H1 (cell line): ENCODE measurements around the gene DHX36. TPM values are rescaled to one million over a fixed set of nuclear protein-coding genes. Genes with fewer than 3 reads are reported as not detected.

Experiments used
- CTCF ChIA-PET: fragments of 300-600 bp; sonication (Branson Sonifier 250); formaldehyde crosslinking; loops from one replicate; lab custom pipeline; 2021; ENCODE audit not compliant: partially characterized antibody; lab: Charles Lee
- POLR2A ChIA-PET: fragments of 300-600 bp; sonication (Branson Sonifier 250); formaldehyde crosslinking; loops from one replicate; lab custom pipeline; 2021; ENCODE audit warnings: inconsistent platforms; ENCODE audit not compliant: partially characterized antibody; lab: Charles Lee
- DNase-seq, 2 experiments: peaks; one replicate each; pipeline versions ENCODE4 v3.0.0 to v3.0.0-alpha.2; 2010 to 2022; ENCODE audit warnings: low spot score in 2 of 2, low read depth in 1 of 2, mixed read lengths in 1 of 2
- FAIRE-seq: peaks from 2 replicates; lab custom pipeline; 2011; peaks lifted over from hg19 to GRCh38; lab: Jason Lieb, UNC
- H2AFZ ChIP-seq: 2 replicates; pipeline ENCODE4 v1.8.1; 2012; ENCODE audit warnings: low read length, inconsistent platforms
- H2AK5ac ChIP-seq: 2 replicates; pipeline ENCODE4 v1.6.1; 2013; ENCODE audit warnings: low read depth, low read length
- H2BK120ac ChIP-seq: replicated peaks from 2 replicates; pipeline ENCODE3; 2013; ENCODE audit warnings: low read depth, low read length, inconsistent platforms
- H2BK12ac ChIP-seq: 2 replicates; pipeline ENCODE4 v1.6.1; 2013; ENCODE audit warnings: low read depth, low read length
- H2BK15ac ChIP-seq: 2 replicates; pipeline ENCODE4 v1.6.1; 2013; ENCODE audit warnings: low read length
- H2BK20ac ChIP-seq: 2 replicates; pipeline ENCODE4 v1.6.1; 2013; ENCODE audit warnings: low read length
- H2BK5ac ChIP-seq: 2 replicates; pipeline ENCODE4 v1.6.1; 2013; ENCODE audit warnings: low read depth, low read length
- H3K14ac ChIP-seq: 2 replicates; pipeline ENCODE4 v1.6.1; 2013; ENCODE audit warnings: inconsistent platforms; ENCODE audit not compliant: insufficient read length
- H3K18ac ChIP-seq: 2 replicates; pipeline ENCODE4 v1.6.1; 2013; ENCODE audit warnings: low read length; ENCODE audit errors: extremely low read depth
- H3K23ac ChIP-seq: 2 replicates; pipeline ENCODE4 v1.6.1; 2013; ENCODE audit warnings: inconsistent platforms; ENCODE audit not compliant: insufficient read length
- H3K23me2 ChIP-seq: 2 replicates; pipeline ENCODE4 v1.6.1; 2013; ENCODE audit warnings: low read depth, low read length
- H3K27ac ChIP-seq: 2 replicates; pipeline ENCODE4 v1.6.1; 2011; ENCODE audit warnings: low read depth, low read length, inconsistent platforms
- H3K27me3 ChIP-seq, 4 experiments: replicated peaks in 1 of 4; 1 replicate in 1 of 4; 2 replicates in 3 of 4; pipeline versions ENCODE4 v1.6.1 to v1.8.1; 2011 to 2013; ENCODE audit warnings: low read length in 3 of 4, mild to moderate bottlenecking in 3 of 4, inconsistent platforms in 2 of 4, mixed read lengths in 2 of 4, moderate library complexity in 1 of 4; ENCODE audit not compliant: control insufficient read depth in 3 of 4, insufficient read depth in 3 of 4; ENCODE audit errors: extremely low read depth in 1 of 4
- H3K36me3 ChIP-seq, 4 experiments: 2 replicates each; pipeline versions ENCODE4 v1.6.1 to v1.8.1; 2011 to 2013; ENCODE audit warnings: mild to moderate bottlenecking in 4 of 4, low read length in 3 of 4, moderate library complexity in 2 of 4, control low read depth in 1 of 4, inconsistent platforms in 1 of 4; ENCODE audit not compliant: insufficient read depth in 4 of 4, control insufficient read depth in 2 of 4
- H3K4ac ChIP-seq: replicated peaks from 2 replicates; pipeline ENCODE3; 2013; ENCODE audit warnings: low read length, low read depth, mixed read lengths, inconsistent platforms; ENCODE audit not compliant: insufficient read length
- H3K4me1 ChIP-seq, 4 experiments: replicated peaks in 1 of 4; 1 replicate in 1 of 4; 2 replicates in 3 of 4; pipeline versions ENCODE4 v1.6.1 to v1.8.1; 2011 to 2013; ENCODE audit warnings: low read length in 3 of 4, inconsistent platforms in 2 of 4, mixed read lengths in 1 of 4; ENCODE audit not compliant: insufficient read depth in 4 of 4, control insufficient read depth in 3 of 4
- H3K4me2 ChIP-seq, 2 experiments: 2 replicates each; pipeline versions ENCODE4 v1.6.1 to v1.8.1; 2011 to 2013; ENCODE audit warnings: low read depth in 2 of 2, low read length in 2 of 2, control low read depth in 1 of 2, inconsistent platforms in 1 of 2, mild to moderate bottlenecking in 1 of 2; ENCODE audit not compliant: insufficient read depth in 1 of 2
- H3K4me3 ChIP-seq, 4 experiments: fragments of 200-600, 300-600 bp in 1 of 4; sonication (generic), shearing (Covaris generic), sonication (Bioruptor Twin) in 1 of 4; 2 replicates each; pipeline versions ENCODE4 v1.5.1 to v1.8.1; 2011 to 2016; ENCODE audit warnings: low read length in 4 of 4, low read depth in 3 of 4, control low read depth in 2 of 4, inconsistent platforms in 2 of 4, mild to moderate bottlenecking in 2 of 4, mixed read lengths in 1 of 4, moderate library complexity in 1 of 4; ENCODE audit not compliant: insufficient read depth in 2 of 4; ENCODE audit errors: extremely low read depth in 1 of 4
- H3K56ac ChIP-seq: replicated peaks from 2 replicates; pipeline ENCODE3; 2013; ENCODE audit warnings: low read depth, mild to moderate bottlenecking, mixed read lengths, low read length, inconsistent platforms; ENCODE audit not compliant: insufficient read length
- H3K79me1 ChIP-seq: 2 replicates; pipeline ENCODE4 v1.6.1; 2013; ENCODE audit warnings: low read depth, low read length, control low read depth
- H3K79me2 ChIP-seq, 2 experiments: 2 replicates each; pipeline versions ENCODE4 v1.6.1 to v1.8.1; 2012 to 2013; ENCODE audit warnings: low read length in 2 of 2, mild to moderate bottlenecking in 2 of 2, inconsistent platforms in 1 of 2; ENCODE audit not compliant: insufficient read depth in 2 of 2, control insufficient read depth in 1 of 2
- H3K9ac ChIP-seq, 4 experiments: replicated peaks in 1 of 4; 1 replicate in 1 of 4; 2 replicates in 3 of 4; pipeline versions ENCODE4 v1.6.1 to v1.8.1; 2011 to 2013; ENCODE audit warnings: low read depth in 3 of 4, low read length in 3 of 4, control low read depth in 2 of 4, mild to moderate bottlenecking in 2 of 4, moderate library complexity in 2 of 4, inconsistent platforms in 1 of 4; ENCODE audit errors: extremely low read depth in 1 of 4
- H3K9me3 ChIP-seq, 2 experiments: 2 replicates each; pipeline versions ENCODE4 v1.6.1 to v1.8.1; 2012 to 2013; ENCODE audit warnings: mild to moderate bottlenecking in 2 of 2, moderate library complexity in 2 of 2, control low read depth in 1 of 2, inconsistent platforms in 1 of 2, low read depth in 1 of 2, low read length in 1 of 2, mixed read lengths in 1 of 2; ENCODE audit not compliant: insufficient read depth in 2 of 2
- H4K20me1 ChIP-seq, 2 experiments: replicated peaks in 1 of 2; 2 replicates each; pipeline versions ENCODE3 to v1.8.1; 2011 to 2013; ENCODE audit warnings: inconsistent platforms in 2 of 2, low read length in 2 of 2, mild to moderate bottlenecking in 1 of 2; ENCODE audit not compliant: insufficient read depth in 2 of 2, control insufficient read depth in 1 of 2
- H4K5ac ChIP-seq: 2 replicates; pipeline ENCODE4 v1.6.1; 2013; ENCODE audit warnings: low read length, low read depth, mixed read lengths, inconsistent platforms; ENCODE audit not compliant: insufficient read length
- H4K8ac ChIP-seq: 2 replicates; pipeline ENCODE4 v1.8.0; 2013; ENCODE audit warnings: mild to moderate bottlenecking, moderate library complexity, low read length, inconsistent platforms; ENCODE audit not compliant: insufficient read depth; ENCODE audit errors: extremely low read depth
- H4K91ac ChIP-seq: replicated peaks from 2 replicates; pipeline ENCODE3; 2013; ENCODE audit warnings: low read length, mixed read lengths, inconsistent platforms; ENCODE audit not compliant: insufficient read length
- SIRT6 ChIP-seq: IDR thresholded peaks from one replicate; pipeline ENCODE4 v1.7.1; 2012; ENCODE audit warnings: low read length, inconsistent platforms
- SP1 ChIP-seq: IDR thresholded peaks from 2 replicates; pipeline ENCODE4 v1.6.1; 2011; ENCODE audit warnings: low read depth, low read length
- WGBS, 2 experiments: shearing (Covaris generic) in 1 of 2; methylation state at CpG; one replicate each; pipeline versions ENCODE4 v1.1.6 to v1.1.7; 2013 to 2015; ENCODE audit warnings: low lambda C conversion rate in 2 of 2, mixed read lengths in 2 of 2, inconsistent platforms in 1 of 2, low coverage in 1 of 2, missing lambda C conversion rate in 1 of 2; ENCODE audit not compliant: insufficient replicate concordance in 2 of 2, insufficient coverage in 1 of 2, insufficient read length in 1 of 2; ENCODE audit errors: extremely low coverage in 1 of 2, missing lambda C conversion rate in 1 of 2; 5-methylcytosine and 5-hydroxymethylcytosine counted together
- long read RNA-seq, 2 experiments: library from RNA in 1 of 2; library from capped mRNA in 1 of 2; stranded (forward); transcript quantifications; one replicate each; pipeline ENCODE4 v2.0.0, GENCODE V29; 2021; ENCODE audit warnings: inconsistent platforms in 1 of 2
- polyA minus RNA-seq, 3 experiments: library from RNA; depleted of rRNA, polyadenylated mRNA; stranded (reverse); fragments of >200 nt; gene quantifications; 1 replicate in 2 of 3; 2 replicates in 1 of 3; pipeline ENCODE4 v1.2.3, GENCODE V29; 2011
- polyA plus RNA-seq, 7 experiments: library from polyadenylated mRNA; depleted of rRNA in 3 of 7; stranded (reverse) in 5 of 7; unstranded in 2 of 7; fragments of >200 nt in 5 of 7; fragments of 200-250 nt in 2 of 7; gene quantifications; 1 replicate in 5 of 7; 2 replicates in 1 of 7; 4 replicates in 1 of 7; pipeline versions ENCODE4 v1.2.1 to v1.2.3, GENCODE V29; 2011 to 2013; ENCODE audit warnings: missing spikeins in 2 of 7, mixed read lengths in 2 of 7
- total RNA-seq: library from RNA; stranded (reverse); fragmentation: NEBNext Ultra II Directional; extraction: Animal tissue kit (Norgen Biotek cat#: 25700); gene quantifications from 2 replicates; pipeline ENCODE4 v1.2.1, GENCODE V29; 2021
- TF ChIP-seq, protein P1 (sequence below): IDR thresholded peaks from 2 replicates; pipeline ENCODE4 v1.6.1; 2012; ENCODE audit warnings: inconsistent platforms

The DHX36 gene, protein sequence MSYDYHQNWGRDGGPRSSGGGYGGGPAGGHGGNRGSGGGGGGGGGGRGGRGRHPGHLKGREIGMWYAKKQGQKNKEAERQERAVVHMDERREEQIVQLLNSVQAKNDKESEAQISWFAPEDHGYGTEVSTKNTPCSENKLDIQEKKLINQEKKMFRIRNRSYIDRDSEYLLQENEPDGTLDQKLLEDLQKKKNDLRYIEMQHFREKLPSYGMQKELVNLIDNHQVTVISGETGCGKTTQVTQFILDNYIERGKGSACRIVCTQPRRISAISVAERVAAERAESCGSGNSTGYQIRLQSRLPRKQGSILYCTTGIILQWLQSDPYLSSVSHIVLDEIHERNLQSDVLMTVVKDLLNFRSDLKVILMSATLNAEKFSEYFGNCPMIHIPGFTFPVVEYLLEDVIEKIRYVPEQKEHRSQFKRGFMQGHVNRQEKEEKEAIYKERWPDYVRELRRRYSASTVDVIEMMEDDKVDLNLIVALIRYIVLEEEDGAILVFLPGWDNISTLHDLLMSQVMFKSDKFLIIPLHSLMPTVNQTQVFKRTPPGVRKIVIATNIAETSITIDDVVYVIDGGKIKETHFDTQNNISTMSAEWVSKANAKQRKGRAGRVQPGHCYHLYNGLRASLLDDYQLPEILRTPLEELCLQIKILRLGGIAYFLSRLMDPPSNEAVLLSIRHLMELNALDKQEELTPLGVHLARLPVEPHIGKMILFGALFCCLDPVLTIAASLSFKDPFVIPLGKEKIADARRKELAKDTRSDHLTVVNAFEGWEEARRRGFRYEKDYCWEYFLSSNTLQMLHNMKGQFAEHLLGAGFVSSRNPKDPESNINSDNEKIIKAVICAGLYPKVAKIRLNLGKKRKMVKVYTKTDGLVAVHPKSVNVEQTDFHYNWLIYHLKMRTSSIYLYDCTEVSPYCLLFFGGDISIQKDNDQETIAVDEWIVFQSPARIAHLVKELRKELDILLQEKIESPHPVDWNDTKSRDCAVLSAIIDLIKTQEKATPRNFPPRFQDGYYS
- total RNA-seq (112 and 131 TPM in 2 replicates), polyA plus RNA-seq (2011; rRNA removed) (24.0 and 44.9 TPM in 2 replicates), polyA minus RNA-seq (2011; rRNA and poly(A)+ RNA removed) (40.8 and 64.1 TPM in 2 replicates)
- 48.2 TPM for polyA plus RNA-seq (2011; cell fraction: cytosol; rRNA removed)
- polyA plus RNA-seq (2011; cell fraction: nucleus; rRNA removed): 21.5 TPM
- 55.1 to 83.1 TPM (median 66.4 TPM) in 4 replicates for polyA plus RNA-seq (2012, experiment 1 of 2)
- polyA plus RNA-seq (2012, experiment 2 of 2): 5.1 TPM
- 86.7 TPM for polyA plus RNA-seq (2013, experiment 1 of 2)
- 89.4 TPM for polyA plus RNA-seq (2013, experiment 2 of 2)
- polyA minus RNA-seq (2011; cell fraction: cytosol; rRNA and poly(A)+ RNA removed): 32.8 TPM
- polyA minus RNA-seq (2011; cell fraction: nucleus; rRNA and poly(A)+ RNA removed): 95.0 TPM
- long read RNA-seq, experiment 1, full-length matches to known transcripts: 11 of 86 reads
- long read RNA-seq, experiment 1, partial matches to known transcripts: 51 of 86 reads
- long read RNA-seq, experiment 1, other reads (novel, unspliced or antisense): 24 of 86 reads
- long read RNA-seq, experiment 2, full-length matches to known transcripts: 31 of 68 reads
- long read RNA-seq, experiment 2, partial matches to known transcripts: 37 of 68 reads
- long read RNA-seq, experiment 2, other reads (novel, unspliced or antisense): 0 of 68 reads

DNA sequence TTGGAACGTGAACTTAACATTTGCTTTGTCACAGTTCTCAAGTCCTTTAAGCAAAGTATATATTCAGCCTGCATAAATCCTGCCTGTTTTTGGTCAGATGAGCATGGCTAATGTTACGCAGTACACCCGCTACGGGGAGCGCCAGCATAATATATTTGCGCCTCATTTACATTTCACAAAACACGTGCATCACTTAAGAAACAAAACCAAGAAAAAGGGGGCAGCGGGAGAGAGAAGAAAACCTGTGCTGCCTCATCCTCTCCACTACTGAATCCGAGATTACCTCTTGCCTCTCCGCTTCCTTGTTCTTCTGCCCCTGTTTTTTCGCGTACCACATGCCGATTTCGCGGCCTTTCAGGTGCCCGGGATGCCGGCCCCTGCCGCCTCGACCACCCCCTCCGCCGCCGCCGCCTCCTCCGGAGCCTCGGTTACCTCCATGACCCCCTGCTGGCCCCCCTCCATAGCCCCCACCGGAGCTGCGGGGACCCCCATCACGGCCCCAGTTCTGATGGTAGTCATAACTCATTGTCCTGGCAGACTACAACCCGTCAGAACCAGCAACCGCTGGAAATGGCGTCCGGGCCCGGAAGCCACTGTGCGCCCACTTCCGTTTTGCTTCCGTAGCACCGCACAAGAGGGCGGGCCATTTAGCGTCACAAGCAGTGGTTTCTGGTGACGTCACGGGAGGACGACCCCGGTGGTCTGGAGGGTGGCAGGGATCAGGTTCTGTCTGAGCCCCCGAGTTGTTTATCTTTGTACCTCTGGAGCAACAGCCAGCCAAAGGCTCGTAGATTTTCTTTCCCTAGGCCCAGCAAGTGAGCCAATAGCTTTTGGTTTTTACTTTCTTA is at the start of gene DHX36:
DHX36 (minus strand) TSS at position 597 of the 848 bp plus-strand sequence; CDS start at position 526, 71 bp downstream.
- Histone ChIP-seq H3K23ac (peak within 1 kb of the TSS; percentile 24), H2BK15ac (no peak within 1 kb of the TSS), H2BK5ac (peak within 1 kb of the TSS; percentile 41; the same call in 1 of the 2 replicates), H3K4ac (no peak within 1 kb of the TSS), H3K36me3 (peaks cover 0 to 4% (median 0%) of the 10 kb centered on the region in 4 experiments; a peak in 2 of 8 replicates), H3K9ac (peak within 1 kb of the TSS; percentile 96 to 99 (median 97)), H2BK120ac (no peak within 1 kb of the TSS), H4K20me1 (peaks cover 18 to 23% of the 10 kb centered on the region in 2 experiments), H2AFZ (peak within 1 kb of the TSS; percentile 74), H3K27ac (peak within 1 kb of the TSS; percentile 94), H3K79me1 (peaks cover 4% of the 10 kb centered on the region; the same call in 1 of the 2 replicates), H2BK12ac (no peak within 1 kb of the TSS; the same call in 1 of the 2 replicates), H3K27me3 (no peaks in the 10 kb centered on the region), H3K9me3 (no peaks in the 10 kb centered on the region), H3K14ac (peak within 1 kb of the TSS; percentile 99), H3K4me2 (peak within 1 kb of the TSS; percentile 64 to 79), H3K23me2 (no peaks in the 10 kb centered on the region), H3K56ac (peak within 1 kb of the TSS; percentile 51), H3K4me1 (peaks cover 0 to 14% (median 7%) of the 10 kb centered on the region in 4 experiments; a peak in 4 of 7 replicates), H4K8ac (peak within 1 kb of the TSS; percentile 95; the same call in 1 of the 2 replicates), H4K5ac (peak within 1 kb of the TSS; percentile 84), H4K91ac (no peak within 1 kb of the TSS), H3K79me2 (peaks cover 39 to 50% of the 10 kb centered on the region in 2 experiments), H3K18ac (peak within 1 kb of the TSS; percentile 64; the same call in 1 of the 2 replicates), H3K4me3 (peak within 1 kb of the TSS; percentile 90 to 100 (median 96)), H2BK20ac (no peak within 1 kb of the TSS), H2AK5ac (peak within 1 kb of the TSS; percentile 99)
- CTCF ChIA-PET: interaction anchor here (1.4 kb wide), 1 partner anchor 11 kb away, joined by 8 read pairs; no protein-coding TSS in a partner anchor
- POLR2A ChIA-PET: interaction anchor here (1.5 kb wide), 1 partner anchor 10 kb away, joined by 6 read pairs; no protein-coding TSS in a partner anchor
- FAIRE-seq (peak; percentile 58), DNase-seq (peak; percentile 70 to 92)
- 3% methylated on average over 20 of the region's 45 CpGs; no CpG with 5 or more reads in 1 of the 2 experiments for WGBS, 2 experiments
- TF ChIP-seq SIRT6 (no peak), SP1 (peak; percentile 76; the same call in 1 of the 2 replicates)
- TF ChIP-seq, protein P1, sequence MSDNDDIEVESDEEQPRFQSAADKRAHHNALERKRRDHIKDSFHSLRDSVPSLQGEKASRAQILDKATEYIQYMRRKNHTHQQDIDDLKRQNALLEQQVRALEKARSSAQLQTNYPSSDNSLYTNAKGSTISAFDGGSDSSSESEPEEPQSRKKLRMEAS: peak; percentile 74
